Measurements from ENCODE around the gene NDUFB10.
A peak's percentile ranks its signal among the peaks of the same experiment; 100 is the strongest.
"Not testable (repeated sequence)": the region's sequence is repeated elsewhere in the genome, so short reads cannot be mapped to it uniquely, and the experiment has no call there.

The NDUFB10 gene

GRCh38 chr16:1947369-1947670 lies 12.0 kb upstream of the NDUFB10 start:
- no peak for DNase-seq

DNA sequence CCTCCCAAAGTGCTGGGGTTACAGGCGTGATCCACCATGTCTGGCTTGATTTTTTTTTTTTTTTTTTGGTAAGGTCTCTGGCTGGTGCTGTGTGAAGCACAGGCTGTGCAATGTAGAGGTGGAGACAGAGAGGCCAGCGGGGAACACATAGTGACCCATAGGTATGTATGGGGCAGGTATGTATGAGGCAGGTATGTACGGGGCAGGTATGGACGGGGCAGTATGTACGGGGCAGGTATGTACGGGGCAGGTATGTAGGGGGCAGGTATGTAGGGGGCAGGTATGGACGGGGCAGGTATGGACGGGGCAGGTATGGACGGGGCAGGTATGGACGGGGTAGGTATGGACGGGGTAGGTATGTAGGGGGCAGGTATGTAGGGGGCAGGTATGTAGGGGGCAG lies 9.8 kb upstream of the NDUFB10 start:
- DNase-seq = no peak

DNA sequence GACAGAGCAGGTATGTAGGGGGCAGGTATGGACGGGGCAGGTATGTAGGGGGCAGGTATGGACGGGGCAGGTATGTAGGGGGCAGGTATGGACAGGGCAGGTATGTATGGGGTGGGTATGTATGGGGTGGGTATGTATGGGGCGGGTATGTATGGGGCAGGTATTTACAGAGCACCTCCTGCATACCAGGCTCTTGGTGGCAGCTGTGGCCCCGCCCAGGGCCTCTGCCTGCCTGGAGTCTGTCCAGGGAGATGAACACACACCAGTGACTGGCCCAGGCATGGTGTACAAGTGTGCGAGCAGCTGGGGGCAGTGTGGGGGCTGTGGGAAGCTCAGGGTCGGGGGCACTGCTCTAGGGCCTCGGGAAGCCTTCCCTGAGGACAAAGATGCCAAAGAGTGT lies 9.3 kb upstream of the NDUFB10 start:
- no peak for DNase-seq

- DNase-seq = no peak
Measured at GRCh38 chr16:1950559-1950958, 8.8 kb upstream of the NDUFB10 start.

DNA sequence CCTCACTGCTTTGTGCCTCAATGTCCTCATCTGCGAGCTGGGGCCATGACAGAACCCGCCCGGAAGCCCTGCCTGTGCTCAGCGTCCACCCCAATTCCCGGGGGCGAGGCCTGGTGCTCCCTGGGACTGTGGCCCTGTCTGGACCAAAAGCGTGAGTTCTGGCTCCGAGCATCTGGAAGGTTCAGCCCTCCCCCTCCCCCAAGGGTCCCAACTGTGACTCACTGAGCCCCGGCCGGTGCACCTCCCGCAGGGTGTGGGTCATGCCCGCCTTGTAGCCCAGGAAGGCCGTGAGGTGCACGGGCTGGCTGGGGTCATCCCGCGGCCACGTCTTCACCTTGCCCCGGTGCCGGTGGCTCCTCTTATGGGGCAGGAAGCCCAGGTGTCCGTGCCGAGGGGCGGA lies 5.6 kb upstream of the NDUFB10 start:
- DNase-seq = no peak

- DNase-seq = not testable (repeated sequence)
Measured at GRCh38 chr16:1957434-1958142, 1.8 kb upstream of the NDUFB10 start.

DNA sequence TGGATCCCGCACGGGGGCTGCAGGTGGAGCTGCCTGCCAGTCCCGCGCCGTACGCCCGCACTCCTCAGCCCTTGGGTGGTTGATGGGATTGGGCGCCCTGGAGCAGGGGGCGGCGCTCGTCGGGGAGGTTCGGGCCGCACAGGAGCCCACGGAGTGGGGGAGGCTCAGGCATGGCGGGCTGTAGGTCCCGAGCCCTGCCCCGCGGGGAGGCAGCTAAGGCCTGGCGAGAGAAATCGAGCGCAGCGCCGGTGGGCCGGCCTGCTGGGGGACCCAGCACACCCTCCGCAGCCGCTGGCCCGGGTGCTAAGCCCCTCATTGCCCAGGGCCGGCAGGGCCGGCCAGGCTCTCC lies 1.2 kb upstream of the NDUFB10 start:
- DNase-seq = not testable (repeated sequence)

DNA sequence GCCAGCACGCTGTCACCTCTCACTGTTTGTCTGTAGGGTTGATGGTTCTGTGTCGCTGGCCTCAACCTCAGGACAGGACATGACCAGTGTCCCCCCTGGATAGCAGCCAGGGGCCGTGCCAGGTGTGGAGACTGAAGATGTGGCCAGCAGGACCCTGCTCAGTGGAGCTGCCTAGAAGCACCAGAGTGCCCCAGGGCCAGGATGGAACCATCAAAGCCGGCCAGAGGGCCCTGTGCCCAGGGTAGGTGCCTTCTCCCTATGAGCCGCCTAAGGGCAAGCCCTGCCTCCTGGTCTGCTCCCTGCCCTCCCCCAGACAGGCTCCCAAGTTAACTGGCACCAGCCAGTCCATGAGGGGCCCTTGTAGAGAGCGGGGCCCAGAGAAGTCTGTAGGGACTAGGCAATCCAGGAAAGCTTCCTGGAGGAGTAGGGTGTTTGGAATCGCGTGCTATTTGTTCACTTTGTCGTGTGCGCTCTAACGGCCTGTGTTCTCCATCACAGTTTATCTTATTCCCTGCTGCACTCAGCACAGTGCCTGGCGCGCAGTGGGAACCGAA lies 546 bp upstream of the NDUFB10 start:
- DNase-seq = no peak

- DNase-seq = no peak
Measured at GRCh38 chr16:1960665-1961630, 1.6 kb downstream of the NDUFB10 start.

- no peak for DNase-seq
Measured at GRCh38 chr16:1961651-1962067, 2.3 kb downstream of the NDUFB10 start.

DNA sequence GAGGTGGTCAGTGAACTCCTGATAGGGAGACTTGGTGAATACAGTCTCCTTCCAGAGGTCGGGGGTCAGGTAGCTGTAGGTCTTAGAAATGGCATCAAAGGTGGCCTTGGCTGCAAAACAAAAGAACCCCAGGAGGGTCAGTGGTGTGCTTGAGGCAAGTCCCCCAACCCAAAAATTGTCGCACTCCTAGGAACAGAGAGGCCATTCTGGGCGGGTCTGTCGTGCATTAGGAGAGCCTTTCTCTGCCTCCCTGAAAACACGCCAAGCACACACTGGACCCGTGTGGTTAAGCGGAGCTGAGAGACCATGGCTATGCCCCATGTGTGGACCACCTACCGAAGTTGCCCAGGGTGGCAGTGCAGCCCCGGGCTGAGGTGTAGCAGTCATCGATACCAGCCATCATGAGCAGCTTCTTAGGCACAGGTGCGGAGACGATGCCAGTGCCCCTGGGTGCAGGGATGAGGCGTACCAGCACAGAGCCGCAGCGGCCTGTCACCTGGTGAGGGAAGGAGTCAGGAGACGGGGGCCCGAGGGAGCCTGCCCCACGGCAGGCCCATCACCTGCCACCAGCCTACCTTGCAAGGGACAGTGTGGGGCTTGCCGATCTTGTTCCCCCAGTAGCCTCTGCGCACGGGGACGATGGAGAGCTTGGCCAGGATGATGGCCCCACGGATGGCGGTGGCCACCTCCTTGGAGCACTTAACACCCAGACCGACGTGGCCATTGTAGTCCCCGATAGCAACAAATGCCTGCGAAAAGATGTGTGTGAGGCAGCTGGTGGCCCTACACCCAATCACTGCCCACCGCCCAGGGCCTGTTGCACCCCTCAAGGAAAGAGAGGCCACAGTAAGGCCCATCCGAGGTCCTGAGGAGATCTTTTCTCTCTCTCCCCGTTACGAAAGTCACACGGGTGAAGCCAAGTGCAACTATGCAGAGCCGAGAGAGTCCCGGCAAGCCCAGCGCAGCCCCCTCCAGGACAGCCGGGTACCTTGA lies 3.1 kb downstream of the NDUFB10 start:
- not testable (repeated sequence) for DNase-seq

- peak; percentile 46 for DNase-seq
Measured at GRCh38 chr16:1963806-1964505, 4.6 kb downstream of the NDUFB10 start.

- peak; percentile 98 for DNase-seq
Measured at GRCh38 chr16:1964506-1965395, 5.4 kb downstream of the NDUFB10 start, which contains the start of gene RPS2. RPS2 (minus strand) TSS chr16:1964826; CDS start chr16:1964625, 201 bp downstream.

DNA sequence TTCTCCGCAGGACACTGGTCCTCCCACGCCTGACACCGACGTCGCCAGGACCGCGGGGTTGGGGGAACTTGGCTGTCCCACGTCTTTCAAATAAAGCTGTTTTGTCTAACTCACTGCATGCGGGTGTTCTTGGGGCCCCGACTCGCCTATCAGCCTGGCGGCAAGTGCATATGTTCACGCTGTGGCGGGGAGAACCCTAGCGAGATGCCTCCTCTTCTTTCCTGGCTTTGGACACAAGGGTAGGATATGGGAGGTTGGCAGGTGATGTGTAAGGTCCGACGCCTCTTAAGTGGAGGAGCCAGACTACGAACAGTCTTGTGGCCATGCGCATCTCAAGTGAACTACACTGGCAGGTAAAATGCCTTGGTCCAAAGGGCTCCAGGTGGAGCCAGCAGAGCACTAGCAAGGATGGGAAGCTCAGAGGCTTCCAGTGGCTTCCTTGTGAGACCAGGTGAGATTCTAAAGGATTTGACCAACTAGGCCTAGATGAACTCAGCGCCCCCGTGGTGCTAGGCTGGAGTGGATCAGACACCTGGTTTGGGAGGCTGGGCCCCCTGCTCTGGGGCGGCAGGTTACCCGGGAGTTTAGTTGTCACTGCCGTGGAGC lies 6.2 kb downstream of the NDUFB10 start:
- no peak for DNase-seq

DNA sequence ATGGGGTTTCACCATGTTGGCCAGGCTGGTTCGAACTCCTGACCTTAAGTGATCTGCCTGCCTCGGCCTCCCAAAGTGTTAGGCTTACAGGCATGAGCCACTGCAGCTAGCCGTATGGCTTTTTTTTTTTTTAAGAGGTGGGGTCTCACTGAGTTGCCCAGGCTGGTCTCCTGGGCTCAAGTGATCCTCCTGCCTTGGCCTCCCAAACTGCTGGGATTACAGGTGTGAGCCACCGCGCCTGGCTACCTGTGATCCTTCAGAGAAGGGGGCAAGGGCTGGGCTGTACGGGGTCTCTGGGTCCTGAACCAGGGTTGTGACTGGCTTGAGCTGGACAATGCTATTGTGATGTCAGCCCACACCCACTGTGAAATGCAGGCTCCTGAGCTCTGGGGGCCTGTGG lies 7.1 kb downstream of the NDUFB10 start, which contains the start of gene RNF151:
TSS of gene RNF151 (plus strand) at position 397 of the 400 bp plus-strand sequence. CDS start 26 bp downstream, outside the sequence.
- DNase-seq = no peak

- no peak for DNase-seq
Measured at GRCh38 chr16:1968146-1968953, 9.0 kb downstream of the NDUFB10 start.

DNA sequence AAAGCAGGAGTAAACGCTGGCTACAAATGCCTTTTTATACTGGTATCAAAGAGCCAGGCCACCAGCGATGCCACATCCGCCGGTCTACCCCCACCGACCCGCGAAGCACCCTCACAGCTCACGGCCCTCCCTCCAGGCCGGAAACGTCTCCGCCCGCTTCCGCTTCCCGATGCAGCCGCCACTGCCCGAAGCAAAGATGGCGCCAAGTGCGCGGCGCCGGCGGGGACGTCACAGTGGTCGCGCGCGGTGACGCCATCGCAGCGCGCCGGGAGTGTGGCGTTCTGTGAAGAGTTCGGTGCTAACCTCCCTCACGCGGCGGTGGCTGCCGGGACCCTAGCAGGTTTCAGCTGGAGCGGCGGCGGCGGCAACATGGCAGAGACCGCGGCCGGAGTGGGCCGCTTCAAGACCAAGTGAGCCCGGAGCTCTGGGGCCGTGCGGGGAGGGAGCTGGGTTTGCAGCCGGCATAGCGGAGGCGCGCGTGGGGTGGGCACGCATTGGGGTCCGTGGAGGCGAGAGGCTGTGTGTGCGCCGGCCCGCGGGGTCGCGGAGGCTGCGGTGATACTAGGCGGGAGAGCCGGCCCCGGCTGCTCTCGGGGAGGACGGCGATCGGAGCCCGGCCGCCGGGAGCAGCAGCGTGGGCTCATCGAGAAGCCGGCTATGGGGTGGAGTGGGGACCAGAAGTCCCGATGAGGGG lies 12.6 kb downstream of the NDUFB10 start, which contains the start of gene TBL3:
TSS of gene TBL3 (plus strand) at position 258 of the 694 bp plus-strand sequence. CDS start at position 370, 112 bp downstream.
- peak; percentile 91 for DNase-seq

DNA sequence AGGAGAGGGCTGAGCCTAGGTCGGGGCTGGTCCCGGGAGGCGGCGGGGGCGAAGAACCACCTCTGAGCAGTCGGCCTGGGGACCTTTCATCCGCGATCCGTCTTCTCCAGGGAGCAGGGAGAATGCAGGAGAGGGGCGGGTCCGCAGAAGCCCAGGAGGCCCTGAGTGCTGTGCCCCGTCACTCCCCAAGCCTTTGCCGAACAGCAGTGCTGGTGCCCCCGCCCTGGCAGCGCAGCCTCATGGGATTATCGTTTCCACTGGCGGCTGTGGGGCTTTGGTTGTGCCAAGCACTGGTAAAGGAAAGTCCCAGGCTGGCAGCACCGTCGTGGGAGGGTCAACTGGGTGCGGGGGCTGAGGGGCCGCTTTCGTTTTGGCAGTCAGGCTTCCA lies 13.1 kb downstream of the NDUFB10 start:
- DNase-seq = no peak

All from NK-92 treated with Interleukin-12 subunit alpha and Interleukin-12 subunit beta, amount 100 ng/mL, for 24 hours (cell line).